Renal pelvis (tissue), 4 donors: ENCODE results near the gene FILIP1. TPM values are rescaled to one million over a fixed set of nuclear protein-coding genes. Genes with fewer than 3 reads are reported as not detected.
A peak's percentile ranks its signal among the peaks of the same experiment; 100 is the strongest.

Source experiments
- DNase-seq: peaks from one replicate; pipeline ENCODE4 v3.0.0-alpha.2; 2013
- polyA plus RNA-seq, 3 donors: library from polyadenylated mRNA; unstranded; fragments of 120-200 nt; gene quantifications; one replicate each; pipeline ENCODE4 v1.2.1, GENCODE V29; 2013; ENCODE audit not compliant: insufficient read length in 3 of 3

Gene FILIP1
- polyA plus RNA-seq, 3 donors = 2.0 to 2.9 (median 2.2) TPM

DNA sequence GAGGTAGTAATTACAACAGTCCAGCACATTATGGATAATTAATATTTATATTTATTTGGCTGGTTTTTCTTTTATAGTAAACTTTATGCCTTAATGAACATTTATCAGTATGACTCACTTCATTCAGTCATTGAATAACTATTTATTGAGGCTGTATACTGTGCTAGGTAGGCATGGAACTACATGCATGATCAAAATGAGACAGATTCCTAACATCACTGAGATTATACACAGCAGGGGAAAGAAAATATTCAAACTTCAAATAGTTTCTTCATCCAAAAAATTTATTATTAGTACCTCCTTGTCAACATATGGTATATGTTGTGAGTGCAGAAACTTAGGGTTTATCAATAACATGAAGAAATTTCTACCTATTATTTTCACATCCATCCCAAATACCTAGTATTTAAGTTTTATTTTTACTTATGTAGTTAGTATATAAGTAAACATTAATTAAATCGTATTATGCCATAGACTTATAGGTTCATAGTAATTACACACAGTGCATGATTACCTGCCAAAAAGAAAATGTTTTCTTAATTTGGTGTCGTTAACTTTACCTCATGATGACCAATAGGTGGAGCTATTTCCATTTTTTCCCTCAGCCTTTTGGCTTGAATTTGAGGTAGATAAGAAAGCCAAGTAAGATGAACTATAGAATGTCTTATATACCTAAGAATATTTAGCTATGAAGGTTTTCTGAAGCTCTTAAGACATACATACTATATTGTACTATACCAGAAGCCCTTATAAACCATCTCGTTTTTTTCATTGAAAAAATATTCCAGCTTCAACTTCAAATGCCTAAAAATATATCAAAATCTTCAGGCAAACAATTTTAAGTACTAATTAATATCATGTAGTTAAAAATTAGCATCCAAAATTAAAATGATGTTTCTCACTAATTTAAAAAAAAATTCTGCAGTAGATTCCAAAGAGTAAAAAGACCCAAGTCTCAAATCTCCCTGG is 196.5 kb downstream of the FILIP1 start:
- DNase-seq = peak; percentile 65

DNA sequence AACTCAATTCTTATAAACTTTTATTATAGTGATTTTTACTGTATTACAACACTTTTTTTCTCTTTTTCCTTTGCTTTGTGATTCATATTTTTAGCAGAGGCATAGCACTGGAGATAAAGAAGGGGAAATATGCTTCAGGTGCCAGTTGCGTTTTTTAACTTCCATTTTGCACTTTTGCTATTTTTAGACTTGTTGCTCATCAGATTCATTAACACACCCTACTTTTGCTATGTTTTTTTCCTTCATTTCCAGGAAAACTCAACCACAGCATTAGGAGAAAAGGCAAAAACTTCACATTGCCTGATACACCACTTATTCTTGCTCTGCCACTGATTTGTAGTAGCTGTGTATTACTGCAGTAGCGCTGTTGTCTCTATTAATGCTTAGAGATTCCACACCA is 201.0 kb downstream of the FILIP1 start:
- no peak for DNase-seq

DNA sequence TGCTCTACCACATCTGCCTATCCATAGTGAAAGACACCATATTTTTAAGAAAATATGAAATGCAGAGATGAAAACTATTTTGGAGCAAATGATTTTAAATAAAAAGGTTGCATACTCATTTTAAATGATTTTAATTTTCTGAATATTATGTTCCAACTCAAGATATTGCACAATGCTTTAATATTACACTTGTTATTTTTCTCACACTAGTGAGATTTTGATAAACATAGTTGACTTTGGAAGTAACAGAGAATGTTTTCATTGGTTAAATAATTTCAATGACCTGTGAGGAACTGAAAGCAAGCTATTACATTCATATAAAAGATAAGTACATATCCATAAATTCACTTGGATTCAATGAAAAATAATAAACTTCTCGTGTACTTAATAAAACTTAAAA is 201.9 kb downstream of the FILIP1 start:
- no peak for DNase-seq

DNA sequence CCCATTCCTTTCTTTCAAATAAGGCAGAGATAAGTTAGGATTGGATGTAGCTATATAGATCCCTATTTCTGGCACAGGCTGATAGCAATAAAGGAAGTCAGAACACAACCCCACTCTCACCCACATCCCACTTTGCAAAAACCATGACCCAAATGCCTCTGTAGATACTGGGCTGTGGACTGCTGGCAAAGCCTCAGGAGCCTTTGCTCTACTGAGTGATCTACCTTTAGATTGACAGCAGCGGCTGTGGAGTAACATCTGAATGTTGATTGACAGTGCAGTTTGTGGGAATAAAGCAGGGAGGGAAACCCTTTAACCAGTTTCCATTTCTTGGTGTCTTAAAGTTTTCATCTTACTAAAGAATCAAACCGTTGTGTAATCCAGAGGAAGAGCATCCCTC is 202.3 kb downstream of the FILIP1 start:
- no peak for DNase-seq

DNA sequence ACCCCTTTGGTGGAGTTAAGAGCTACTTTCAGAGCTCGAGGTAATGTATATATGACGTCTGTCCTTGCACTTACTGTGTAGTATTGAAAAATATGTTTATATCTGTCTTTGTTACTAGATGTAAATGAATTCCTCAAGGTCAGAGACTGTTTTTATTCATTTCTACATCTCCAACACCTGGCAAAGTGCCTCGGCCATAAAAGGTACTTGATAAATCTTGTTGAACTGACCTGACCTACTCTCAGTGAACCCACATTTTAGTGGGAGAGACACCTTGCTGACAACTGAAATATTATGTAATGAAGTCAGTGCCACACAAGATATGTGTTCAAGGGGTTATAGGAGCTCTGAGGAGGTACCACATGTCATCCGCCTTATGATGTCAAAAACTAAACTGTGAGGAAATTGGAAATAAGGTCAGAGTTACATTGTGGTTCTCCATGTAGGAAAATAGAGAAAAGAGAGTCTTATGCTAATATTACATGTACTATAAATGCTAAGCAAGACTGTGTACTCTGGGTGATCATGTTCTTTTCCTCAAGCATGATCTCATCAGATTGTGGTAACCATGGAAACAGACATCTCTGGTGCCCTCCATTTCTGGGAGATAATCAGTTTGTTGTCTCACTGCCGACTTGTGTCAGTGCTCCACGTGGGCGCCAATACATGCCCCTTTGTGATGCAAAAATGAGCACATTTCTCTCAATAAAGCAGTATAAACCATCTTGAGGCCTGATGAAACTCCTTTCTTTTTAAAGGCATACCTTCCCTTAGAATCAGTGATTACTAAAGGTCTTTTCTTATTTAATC is 203.3 kb downstream of the FILIP1 start:
- DNase-seq = no peak

DNA sequence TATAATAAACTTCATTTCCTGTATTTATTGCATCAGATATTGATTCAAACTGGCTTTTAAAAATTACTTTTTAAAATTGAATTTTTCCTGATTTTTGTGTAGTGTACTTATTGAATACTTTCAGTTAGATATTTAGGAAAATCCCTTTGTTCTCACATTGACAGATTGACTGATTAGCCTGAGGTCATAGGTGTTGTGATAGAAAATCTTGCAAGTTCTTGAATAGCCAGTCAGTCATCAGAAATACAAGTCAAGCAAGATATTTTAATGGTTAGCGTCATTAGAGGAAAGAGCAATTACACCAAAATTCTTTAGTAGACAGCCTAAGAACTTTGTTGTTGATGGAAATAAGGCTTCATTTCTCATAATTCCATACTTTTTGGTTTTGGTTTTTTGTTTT is 205.6 kb downstream of the FILIP1 start:
- no peak for DNase-seq

DNA sequence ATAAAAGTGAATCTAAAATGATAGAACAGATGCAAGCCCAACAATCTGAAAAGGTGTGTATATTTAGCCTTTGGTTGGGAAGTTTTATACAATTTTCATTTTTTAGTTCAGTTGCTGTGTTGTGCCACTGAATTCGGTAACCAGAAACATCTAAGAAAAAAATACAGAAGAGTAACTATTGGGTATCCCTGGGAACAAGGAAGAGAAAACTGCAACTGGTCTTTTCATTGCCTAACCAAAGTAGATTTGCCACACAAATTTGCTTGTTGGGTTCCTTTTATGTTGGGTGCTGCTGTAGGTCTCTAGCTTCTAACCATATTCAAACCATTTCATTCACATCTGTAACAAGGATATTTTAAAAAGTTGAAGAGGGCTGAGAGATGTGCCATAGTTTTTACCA is 206.2 kb downstream of the FILIP1 start:
- no peak for DNase-seq

DNA sequence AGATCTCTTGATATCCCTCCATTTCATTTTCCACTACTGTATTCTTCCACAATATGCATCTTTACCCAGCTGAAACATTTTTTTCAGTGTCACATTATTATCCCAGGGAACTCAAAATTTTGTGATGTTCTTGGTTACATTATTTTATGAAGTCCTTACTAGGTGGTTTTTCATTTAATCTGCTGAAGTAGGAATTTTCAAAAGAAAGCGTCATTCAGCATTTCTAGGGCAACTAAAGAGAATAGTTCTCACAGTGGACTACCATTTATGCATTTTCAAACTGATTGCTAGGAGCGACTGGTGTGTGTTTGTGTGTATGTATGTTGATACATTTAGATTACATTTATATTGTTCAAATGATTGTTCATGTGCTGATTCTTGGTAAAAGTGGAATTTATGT is 206.6 kb downstream of the FILIP1 start:
- no peak for DNase-seq

DNA sequence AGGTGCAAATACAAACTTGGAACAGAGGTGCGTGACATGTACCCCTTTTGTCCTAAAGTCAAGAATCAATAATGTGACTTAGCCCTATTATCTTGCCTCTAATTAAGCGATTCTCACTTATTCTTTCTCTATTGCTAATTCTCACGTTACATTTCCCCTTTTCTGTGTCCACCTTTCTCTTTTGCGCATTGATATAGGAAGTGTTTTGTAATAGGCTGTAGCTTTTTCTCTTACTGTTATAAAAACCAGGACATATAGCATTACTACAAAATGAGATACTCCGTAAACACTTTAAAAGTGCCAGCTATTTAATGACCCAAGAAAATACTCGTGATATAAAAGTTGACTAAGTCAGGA is 208.3 kb downstream of the FILIP1 start:
- no peak for DNase-seq

DNA sequence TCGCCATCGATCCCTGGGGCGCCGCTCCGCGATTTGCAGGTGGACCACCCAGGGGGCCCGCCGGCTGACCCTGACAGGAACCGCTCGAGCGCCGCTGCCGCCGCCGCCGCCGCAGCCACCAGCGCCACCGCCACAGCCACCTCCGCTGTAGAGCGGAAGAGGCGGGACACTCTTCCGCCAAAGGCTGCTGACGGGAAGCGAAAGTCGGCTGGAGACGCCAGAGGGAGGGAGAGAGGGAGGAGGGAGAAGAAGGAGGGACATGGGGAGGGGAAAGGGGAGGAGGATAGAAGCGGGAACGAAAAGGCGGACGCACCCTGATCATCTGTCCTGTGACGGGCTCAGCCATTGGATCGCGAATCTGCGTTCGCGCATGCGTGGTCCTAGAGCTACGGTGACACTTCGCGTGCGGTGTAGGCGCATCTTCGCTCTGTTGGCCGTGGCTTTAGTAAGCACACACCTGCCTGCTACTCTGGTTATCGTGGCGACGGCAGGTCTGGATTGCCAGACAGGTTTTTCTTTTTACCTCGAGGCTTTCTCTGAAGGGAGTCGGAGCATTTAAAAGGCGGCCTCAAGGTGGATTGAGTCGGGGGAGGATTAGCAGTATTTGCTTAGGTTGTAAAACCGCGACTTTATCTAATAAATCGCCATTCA is 208.8 kb downstream of the FILIP1 start, which contains the start of gene TMEM30A:
TMEM30A (minus strand) TSS at position 161 of the 651 bp plus-strand sequence; CDS start at position 7, 154 bp downstream.
- DNase-seq = peak; percentile 98

DNA sequence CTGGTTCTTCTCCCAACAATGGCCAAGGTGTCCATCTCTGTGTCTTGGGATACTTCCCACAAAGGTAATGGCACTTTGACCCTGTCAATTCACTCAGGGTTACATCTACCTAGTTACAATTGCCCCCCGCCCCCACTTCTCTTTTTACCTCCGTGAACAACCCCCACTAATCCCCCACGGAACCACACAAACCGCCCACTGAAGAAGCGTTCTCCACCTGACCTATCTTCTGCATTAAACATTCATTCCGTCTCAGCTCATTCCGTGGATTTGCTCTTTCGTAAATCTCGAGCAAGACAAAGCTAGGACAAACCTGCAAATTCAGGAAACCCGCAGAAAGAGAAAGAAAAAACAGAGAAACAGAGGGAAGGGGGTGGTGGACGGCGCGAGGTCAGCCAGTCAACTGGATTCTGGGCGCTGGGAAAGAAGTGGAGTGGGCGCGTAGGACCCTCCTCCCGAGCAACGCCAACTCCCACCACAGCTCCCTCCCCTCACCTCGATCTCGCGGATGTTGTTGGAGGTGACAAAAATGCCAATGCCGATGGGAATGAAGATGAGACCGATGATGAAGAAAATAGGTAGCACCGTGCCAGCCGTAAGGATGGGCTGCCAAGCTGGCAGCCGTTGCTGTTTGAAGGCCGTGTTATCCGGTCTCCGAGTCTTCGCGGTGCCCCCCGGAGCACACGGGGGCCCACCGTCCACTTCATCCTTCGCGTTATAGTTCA is 209.5 kb downstream of the FILIP1 start:
- peak; percentile 53 for DNase-seq

DNA sequence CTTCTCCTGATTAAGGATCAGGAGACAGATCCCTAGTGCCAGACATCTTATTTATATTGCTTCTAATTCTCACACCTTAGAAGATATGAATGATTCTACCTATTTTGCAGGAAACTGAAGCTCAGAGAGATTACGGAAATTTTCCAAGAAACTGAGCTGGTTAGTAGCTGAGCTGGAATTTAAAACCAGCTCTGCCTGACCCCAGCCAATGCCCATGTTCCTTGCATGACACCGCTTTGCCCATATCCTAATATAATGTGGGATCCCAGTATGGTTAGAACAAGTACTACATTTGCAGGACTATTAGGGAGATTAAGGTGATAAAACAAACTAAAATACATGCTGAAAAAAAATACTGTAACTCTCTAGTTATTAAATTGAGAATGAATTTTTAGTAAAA is 210.9 kb downstream of the FILIP1 start:
- DNase-seq = no peak

DNA sequence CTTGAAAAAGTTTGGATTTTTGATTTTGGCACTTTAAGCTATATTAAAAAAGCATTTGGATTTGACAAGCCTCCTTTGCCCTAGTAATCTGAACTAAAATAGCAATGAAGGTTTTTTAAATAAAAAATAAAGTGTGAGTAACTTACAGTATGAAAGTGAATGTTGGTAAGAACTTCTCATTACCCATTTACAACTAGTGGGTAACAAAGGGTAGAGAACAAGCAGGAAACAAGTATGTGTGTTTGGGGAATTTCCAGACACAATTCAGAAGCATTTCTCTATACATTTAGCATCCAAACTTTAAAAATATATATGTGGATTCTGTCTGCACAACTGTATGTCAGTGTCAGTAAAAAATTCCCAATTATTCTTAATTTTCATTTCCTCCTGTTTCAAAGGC is 211.9 kb downstream of the FILIP1 start:
- DNase-seq = no peak

DNA sequence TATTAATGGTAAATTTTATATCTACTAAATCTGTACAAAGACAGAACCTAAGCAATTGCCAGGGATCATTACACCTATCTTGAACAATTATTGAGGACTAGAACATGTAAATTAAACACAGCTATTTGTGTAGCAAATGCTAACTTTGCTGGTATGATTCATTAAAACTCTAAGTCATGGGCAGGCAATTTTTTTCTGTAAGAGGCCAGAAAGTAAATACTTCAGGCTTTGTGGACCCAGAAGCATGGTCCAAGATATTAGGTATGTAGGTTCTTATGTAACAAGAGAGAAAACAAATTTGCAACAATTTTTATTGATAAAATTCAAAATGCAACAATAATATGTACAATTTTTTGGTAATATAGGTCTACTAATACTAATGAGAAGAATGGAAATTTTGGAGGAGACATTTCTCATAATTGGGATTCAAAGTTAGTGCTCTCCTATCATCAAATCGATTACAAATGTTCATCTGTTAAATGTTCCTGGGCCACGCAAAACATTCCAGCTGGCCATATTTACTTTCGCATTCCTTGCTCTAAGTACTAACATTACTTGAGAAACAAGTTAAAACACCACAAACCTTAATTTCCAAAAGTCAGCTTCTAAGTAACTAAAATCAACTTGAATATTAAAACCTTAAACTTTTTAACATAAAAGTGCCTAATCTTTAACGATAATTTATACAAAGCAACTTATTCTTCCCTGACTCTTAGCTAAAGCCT is 213.3 kb downstream of the FILIP1 start:
- DNase-seq = no peak

DNA sequence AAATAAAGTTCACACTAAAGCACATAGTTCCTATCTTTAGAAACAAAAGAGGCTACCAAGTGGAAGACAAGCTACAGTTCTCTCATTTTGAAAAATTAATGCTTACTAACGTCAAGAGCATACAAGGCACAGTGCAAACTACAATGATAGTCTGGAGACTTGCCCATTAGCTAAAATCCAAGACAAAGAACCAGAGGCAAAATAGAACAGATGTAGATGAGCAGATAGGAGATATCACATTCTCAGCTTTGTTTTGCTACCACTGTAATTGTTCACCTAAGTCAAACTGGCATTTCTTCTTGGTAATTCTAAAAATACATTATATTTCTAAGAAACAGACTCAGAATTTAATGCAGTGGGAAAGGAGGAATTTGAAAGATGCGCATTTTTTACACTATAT is 214.2 kb downstream of the FILIP1 start:
- DNase-seq = no peak

DNA sequence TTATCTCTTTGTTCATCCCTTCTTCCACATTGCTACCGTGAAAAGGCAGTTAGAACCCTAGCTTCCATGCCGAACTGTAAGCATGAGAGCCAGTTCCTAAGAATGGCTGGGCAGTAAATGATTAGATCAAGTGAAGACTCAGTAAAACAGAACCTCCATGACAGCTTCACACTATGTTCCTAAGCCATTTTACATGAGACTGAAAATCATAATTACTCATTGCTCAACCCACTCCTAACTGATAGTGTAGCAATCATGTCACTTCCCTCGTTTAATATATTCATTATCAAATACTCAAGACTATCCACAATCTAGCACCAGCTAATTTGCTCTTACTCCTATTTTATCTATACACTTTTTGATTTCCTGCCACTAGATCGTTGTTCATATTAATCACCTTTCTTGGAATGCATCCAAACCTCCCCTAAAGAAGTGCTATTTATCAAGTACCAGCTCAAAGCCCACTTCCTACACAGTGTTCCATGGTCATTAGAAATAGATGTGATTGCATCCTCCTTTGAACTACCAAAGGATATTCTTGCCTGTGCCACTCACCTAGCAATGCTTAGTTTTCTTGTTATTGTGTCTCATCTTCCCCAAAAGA is 215.0 kb downstream of the FILIP1 start:
- no peak for DNase-seq

DNA sequence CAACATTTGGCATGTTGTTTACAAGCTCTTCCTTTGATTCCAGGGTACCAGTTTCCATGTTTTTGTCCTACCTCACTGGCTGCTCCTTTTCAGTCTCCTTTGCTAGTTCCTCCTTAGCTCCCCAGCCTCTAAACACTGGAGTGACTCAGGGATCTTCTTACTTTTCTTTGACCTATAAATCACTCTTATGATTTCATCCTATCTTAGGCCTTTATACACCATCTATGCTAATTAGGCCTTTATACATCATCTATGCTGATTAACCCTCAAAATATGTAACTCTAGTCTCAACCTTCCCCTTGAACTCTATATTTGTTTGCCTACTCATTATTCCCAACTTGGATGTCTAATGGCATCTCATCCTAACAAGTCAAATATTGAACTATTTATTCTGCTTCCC is 218.5 kb downstream of the FILIP1 start:
- DNase-seq = no peak

DNA sequence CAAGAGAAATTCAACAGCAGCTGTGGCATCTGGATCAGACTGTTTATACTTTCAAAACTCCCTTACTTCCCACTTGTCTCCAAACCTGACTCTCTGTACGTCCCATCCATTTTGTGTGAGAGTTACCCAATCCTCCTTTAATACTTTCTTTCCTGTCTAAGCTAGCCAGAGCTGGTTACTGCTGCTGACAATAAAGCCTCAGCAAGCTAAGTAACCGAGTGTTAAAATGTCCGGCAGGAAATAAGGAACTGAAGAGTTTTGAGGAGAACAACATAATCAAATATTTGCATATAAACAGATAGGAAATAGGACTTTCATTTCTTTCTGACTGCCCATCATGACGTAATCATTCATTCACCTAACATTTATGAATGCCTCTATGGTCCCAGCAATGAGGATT is 220.6 kb downstream of the FILIP1 start:
- no peak for DNase-seq

DNA sequence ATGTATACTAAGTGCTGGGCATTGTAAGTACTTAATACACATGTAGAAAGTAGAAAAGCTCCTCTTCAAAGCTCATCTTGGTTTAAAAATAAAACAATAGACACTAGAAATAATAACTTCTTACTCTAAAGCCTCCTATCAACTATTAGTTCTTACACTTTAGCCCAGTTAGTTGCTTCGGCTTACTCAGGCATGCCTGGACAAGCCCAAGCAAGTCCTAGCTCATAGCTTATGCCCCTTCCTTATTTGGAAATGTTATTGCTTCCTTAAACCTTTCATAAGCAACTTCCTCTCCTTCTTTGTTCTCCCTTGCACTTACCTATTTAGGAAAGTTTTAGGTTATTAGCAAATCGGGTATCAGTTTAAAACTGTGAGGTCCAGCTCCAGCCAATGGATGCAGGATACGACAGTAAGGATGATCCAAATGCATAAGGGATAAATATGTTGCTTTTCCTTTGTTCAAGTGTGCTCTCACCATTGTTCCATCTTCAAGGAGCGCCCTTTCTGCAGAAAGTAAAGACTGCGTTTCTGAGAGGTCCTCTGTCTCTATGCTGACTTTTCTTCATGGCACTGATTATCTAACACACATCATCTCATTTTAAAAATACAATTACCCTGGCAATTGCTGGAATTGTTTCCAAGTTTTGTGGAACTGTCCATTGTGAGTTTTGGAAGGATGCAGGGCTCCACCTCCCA is 221.3 kb downstream of the FILIP1 start:
- no peak for DNase-seq

DNA sequence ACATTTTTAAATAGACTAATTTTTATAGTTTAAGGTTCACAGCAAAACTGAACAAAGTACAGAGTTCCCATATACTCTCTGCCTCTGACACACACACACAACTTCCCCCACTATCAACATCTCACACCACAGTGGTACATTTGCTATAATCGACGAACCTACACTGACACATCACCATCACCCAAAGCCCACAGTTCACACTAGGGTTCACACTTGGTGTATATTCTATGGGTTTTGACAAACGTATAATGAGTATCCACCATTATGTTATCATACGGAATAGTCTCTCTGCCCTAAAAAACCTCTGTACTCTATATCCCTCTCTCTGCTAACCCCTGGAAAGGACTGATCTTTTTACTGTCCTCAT is 224.6 kb downstream of the FILIP1 start:
- DNase-seq = no peak
